Loucy (cell line): ENCODE measurements around the gene TUBB3.
"Not testable (repeated sequence)": the region's sequence is repeated elsewhere in the genome, so short reads cannot be mapped to it uniquely, and the experiment has no call there.

Source experiments
- EZH2phosphoT487 ChIP-seq: fragments of 200-600 bp; IDR thresholded peaks from 2 replicates; pipeline ENCODE4 v1.6.1; 2018; ENCODE audit warnings: antibody characterized with exemption, mild to moderate bottlenecking, moderate library complexity, borderline replicate concordance
- TF ChIP-seq, protein P1 (sequence below): fragments of 200-600 bp; sonication (generic); conservative IDR thresholded peaks from 2 replicates; pipeline ENCODE4 v1.5.1; 2014; ENCODE audit warnings: mild to moderate bottlenecking, antibody characterized with exemption, low read length

DNA sequence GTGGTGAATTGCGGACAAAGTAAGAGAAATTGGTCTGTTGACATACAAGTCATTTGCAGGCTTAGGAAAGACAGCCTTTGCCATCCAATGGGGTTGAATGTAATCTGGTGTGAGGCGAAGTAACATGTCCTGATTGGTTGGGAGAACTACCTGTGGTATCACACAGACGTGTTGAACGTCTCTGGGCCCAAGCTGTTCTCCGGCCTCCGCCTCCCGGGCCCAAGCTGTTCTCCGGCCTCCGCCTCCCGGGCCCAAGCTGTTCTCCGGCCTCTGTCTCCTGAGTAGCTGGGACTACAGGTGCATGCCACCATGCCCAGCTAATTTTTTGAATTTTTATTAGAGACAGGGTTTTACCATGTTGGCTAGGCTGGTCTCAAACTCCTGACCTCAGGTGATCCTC, 44.9 kb downstream of the TUBB3 start:
- TF ChIP-seq, protein P1, sequence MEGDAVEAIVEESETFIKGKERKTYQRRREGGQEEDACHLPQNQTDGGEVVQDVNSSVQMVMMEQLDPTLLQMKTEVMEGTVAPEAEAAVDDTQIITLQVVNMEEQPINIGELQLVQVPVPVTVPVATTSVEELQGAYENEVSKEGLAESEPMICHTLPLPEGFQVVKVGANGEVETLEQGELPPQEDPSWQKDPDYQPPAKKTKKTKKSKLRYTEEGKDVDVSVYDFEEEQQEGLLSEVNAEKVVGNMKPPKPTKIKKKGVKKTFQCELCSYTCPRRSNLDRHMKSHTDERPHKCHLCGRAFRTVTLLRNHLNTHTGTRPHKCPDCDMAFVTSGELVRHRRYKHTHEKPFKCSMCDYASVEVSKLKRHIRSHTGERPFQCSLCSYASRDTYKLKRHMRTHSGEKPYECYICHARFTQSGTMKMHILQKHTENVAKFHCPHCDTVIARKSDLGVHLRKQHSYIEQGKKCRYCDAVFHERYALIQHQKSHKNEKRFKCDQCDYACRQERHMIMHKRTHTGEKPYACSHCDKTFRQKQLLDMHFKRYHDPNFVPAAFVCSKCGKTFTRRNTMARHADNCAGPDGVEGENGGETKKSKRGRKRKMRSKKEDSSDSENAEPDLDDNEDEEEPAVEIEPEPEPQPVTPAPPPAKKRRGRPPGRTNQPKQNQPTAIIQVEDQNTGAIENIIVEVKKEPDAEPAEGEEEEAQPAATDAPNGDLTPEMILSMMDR, result not testable (repeated sequence)
- not testable (repeated sequence) for TF ChIP-seq EZH2phosphoT487
